ENCODE measurements around the gene SYNRG.

- TF ChIP-seq RAD21 (IDR thresholded peaks at IDR 0.05) (no peak), REST (IDR thresholded peaks at IDR 0.05) (no peak), CTCF (IDR thresholded peaks at IDR 0.05; ENCODE audit: low read depth, low read length, missing input control) (no peak), EGR1 (IDR thresholded peaks at IDR 0.05; ENCODE audit: low read depth in 2 of 2) (no peak), YY1 (IDR thresholded peaks at IDR 0.05) (no peak), SP1 (IDR thresholded peaks at IDR 0.05) (no peak)
These were observed 4.7 kb downstream of the SYNRG start for GRCh38 chr17:37604556-37604955.

All from liver (tissue), 3 donors.